Endothelial cell of umbilical vein (primary cell): ENCODE measurements around the gene HSD17B2. TPM values are rescaled to one million over a fixed set of nuclear protein-coding genes. Genes with fewer than 3 reads are reported as not detected.

ENCODE experiments used
- BruUV-seq: library from RNA; stranded (reverse); fragments of 400-500 nt; replicated peaks from 2 replicates; lab custom pipeline; 2021; lab: Mats Ljungman, UMichigan
- CTCF ChIA-PET: fragments of 300-600, 350-600 bp; sonication (Branson Sonifier 250); formaldehyde crosslinking; loops from one replicate; lab custom pipeline; 2021; ENCODE audit warnings: antibody characterized with exemption, inconsistent platforms; lab: Charles Lee
- POLR2A ChIA-PET: fragments of 300-600, 350-600 bp; sonication (Branson Sonifier 250); formaldehyde crosslinking; loops from one replicate; lab custom pipeline; 2021; ENCODE audit warnings: antibody characterized with exemption, inconsistent platforms; lab: Charles Lee
- DNase-seq: peaks from one replicate; pipeline ENCODE4 v3.0.0-alpha.2; 2011; ENCODE audit warnings: low read depth, low spot score
- FAIRE-seq: peaks from 2 replicates; lab custom pipeline; 2011; peaks lifted over from hg19 to GRCh38; lab: Jason Lieb, UNC
- H2AFZ ChIP-seq: 2 replicates; pipeline ENCODE4 v1.6.0; 2012; ENCODE audit warnings: low read depth, low read length, control low read depth, inconsistent platforms
- H3K27ac ChIP-seq: 2 replicates; pipeline ENCODE4 v1.5.1; 2011; ENCODE audit warnings: low read depth, mild to moderate bottlenecking, control low read depth, low read length, moderate library complexity; ENCODE audit not compliant: insufficient read depth
- H3K27me3 ChIP-seq, 2 experiments: 2 replicates each; pipeline versions ENCODE4 v1.6.0 to v1.6.1; 2011; ENCODE audit warnings: low read length in 2 of 2, mixed read lengths in 1 of 2; ENCODE audit not compliant: control insufficient read depth in 2 of 2, insufficient read depth in 2 of 2
- H3K36me3 ChIP-seq, 2 experiments: 2 replicates in 1 of 2; 3 replicates in 1 of 2; pipeline ENCODE4 v1.5.1; 2011; ENCODE audit warnings: low read length in 2 of 2, mild to moderate bottlenecking in 1 of 2, moderate library complexity in 1 of 2; ENCODE audit not compliant: control insufficient read depth in 2 of 2, insufficient read depth in 2 of 2; ENCODE audit errors: extremely low read depth in 1 of 2
- H3K4me1 ChIP-seq: 3 replicates; pipeline ENCODE4 v1.5.1; 2011; ENCODE audit warnings: mild to moderate bottlenecking, low read length; ENCODE audit not compliant: control insufficient read depth, insufficient read depth; ENCODE audit errors: extremely low read depth
- H3K4me2 ChIP-seq: 2 replicates; pipeline ENCODE4 v1.6.1; 2011; ENCODE audit warnings: low read length, control low read depth, mixed read lengths; ENCODE audit not compliant: insufficient read depth
- H3K4me3 ChIP-seq, 3 experiments: fragments of 200-600 bp in 1 of 3; sonication (generic), shearing (Covaris generic) in 1 of 3; replicated peaks in 1 of 3; 2 replicates each; pipeline ENCODE4 v1.5.1; 2011 to 2016; ENCODE audit warnings: control low read depth in 3 of 3, low read length in 3 of 3, mild to moderate bottlenecking in 2 of 3, inconsistent platforms in 1 of 3, low read depth in 1 of 3, moderate library complexity in 1 of 3; ENCODE audit not compliant: insufficient read depth in 1 of 3
- H3K79me2 ChIP-seq: 2 replicates; pipeline ENCODE4 v1.6.0; 2012; ENCODE audit warnings: low read length, inconsistent platforms; ENCODE audit not compliant: control insufficient read depth, insufficient read depth
- H3K9ac ChIP-seq: replicated peaks from 2 replicates; pipeline ENCODE3; 2011; ENCODE audit warnings: low read length, control low read depth; ENCODE audit not compliant: insufficient read depth; ENCODE audit errors: extremely low read depth
- H3K9me1 ChIP-seq: replicated peaks from 3 replicates; pipeline ENCODE4 v1.6.0; 2011; ENCODE audit warnings: mild to moderate bottlenecking, low read length; ENCODE audit not compliant: control insufficient read depth, insufficient read depth; ENCODE audit errors: extremely low read depth
- H3K9me3 ChIP-seq: replicated peaks from 2 replicates; pipeline ENCODE4 v1.5.1; 2012; ENCODE audit warnings: low read length, inconsistent platforms; ENCODE audit not compliant: control insufficient read depth, insufficient read depth
- H4K20me1 ChIP-seq: replicated peaks from 2 replicates; pipeline ENCODE3; 2011; ENCODE audit warnings: mild to moderate bottlenecking, low read length; ENCODE audit not compliant: control insufficient read depth, insufficient read depth; ENCODE audit errors: extremely low read depth
- CTCF ChIP-seq, 2 donors: IDR thresholded peaks; 1 replicate in 1 of 2; 2 replicates in 1 of 2; pipeline ENCODE4 v1.5.1; 2011; ENCODE audit warnings: low read length in 2 of 2, mild to moderate bottlenecking in 2 of 2, moderate library complexity in 2 of 2, control low read depth in 1 of 2, inconsistent platforms in 1 of 2, low read depth in 1 of 2; ENCODE audit not compliant: insufficient read depth in 1 of 2; ENCODE audit errors: extremely low read depth in 1 of 2
- EZH2 ChIP-seq: IDR thresholded peaks from 2 replicates; pipeline ENCODE4 v1.6.1; 2012; ENCODE audit warnings: borderline replicate concordance, low read depth, mild to moderate bottlenecking, moderate library complexity, low read length, inconsistent platforms; ENCODE audit not compliant: severe bottlenecking
- GATA2 ChIP-seq: IDR thresholded peaks from 2 replicates; pipeline ENCODE4 v1.7.0; 2011; ENCODE audit warnings: low read depth, mild to moderate bottlenecking, moderate library complexity, mixed read lengths, low read length; ENCODE audit not compliant: insufficient read length, insufficient read depth
- JUN ChIP-seq: IDR thresholded peaks from 2 replicates; pipeline ENCODE4 v1.6.1; 2011; ENCODE audit warnings: borderline replicate concordance, low read depth; ENCODE audit not compliant: insufficient read length, insufficient read depth
- MYC ChIP-seq: IDR thresholded peaks from one replicate; pipeline ENCODE4 v1.6.1; 2011; ENCODE audit warnings: mild to moderate bottlenecking, low read depth, low read length
- POLR2A ChIP-seq: IDR thresholded peaks from 2 replicates; pipeline ENCODE4 v1.6.1; 2012; ENCODE audit warnings: low read depth, mild to moderate bottlenecking, control low read depth, low read length
- POLR2AphosphoS5 ChIP-seq: IDR thresholded peaks from 2 replicates; pipeline ENCODE4 v1.6.1; 2012; ENCODE audit warnings: low read depth, mild to moderate bottlenecking, control low read depth, low read length, moderate library complexity; ENCODE audit not compliant: insufficient read depth
- dilution Hi-C: fragments of 300-500 bp; cut with MboI; formaldehyde crosslinking; loops from one replicate; pipeline ENCODE4 v1.15.0; 2019; ENCODE audit warnings: low sequenced_read_pairs; ENCODE audit not compliant: extremely low pct_ligation_motif_present
- intact Hi-C: fragments of 100-400 bp; cut with micrococcal nuclease; formaldehyde crosslinking; loops from one replicate; pipeline ENCODE4 v1.10.0; 2022
- polyA plus RNA-seq, 4 experiments: library from polyadenylated mRNA; depleted of rRNA in 3 of 4; stranded (reverse) in 3 of 4; unstranded in 1 of 4; fragments of >200 nt; gene quantifications; 2 replicates each; pipeline versions ENCODE4 v1.2.1 to v1.2.3, GENCODE V29; 2011 to 2012; ENCODE audit warnings: missing spikeins in 1 of 4
- total RNA-seq: library from RNA; stranded (reverse); gene quantifications from 2 replicates; pipeline ENCODE4 v1.2.3, GENCODE V29; 2021

Gene HSD17B2
- total and polyA plus RNA-seq, 2 donors (not counting 3 experiments of a cell fraction or from before 2014, with no cell fraction given) = 1.2 to 4.5 TPM

GRCh38 chr16:82108100-82108499 is 73.0 kb downstream of the HSD17B2 start:
- CTCF ChIA-PET = interaction anchor here (1.4 kb wide), 1 partner anchor 122 kb away, joined by 4 read pairs; no protein-coding TSS in a partner anchor
- Histone ChIP-seq H3K27me3 (peaks cover 1 to 4% of the 10 kb centered on the region in 2 experiments), H3K36me3 (no peaks in the 10 kb centered on the region), H3K9ac (no peak overlapping the region), H3K79me2 (no peaks in the 10 kb centered on the region), H3K4me2 (no peak overlapping the region), H3K9me1 (no peaks in the 10 kb centered on the region), H3K9me3 (no peaks in the 10 kb centered on the region), H3K4me1 (no peaks in the 10 kb centered on the region), H4K20me1 (no peaks in the 10 kb centered on the region), H3K27ac (no peak overlapping the region), H2AFZ (no peak overlapping the region), H3K4me3 (no peak overlapping the region)
- intact Hi-C loops (no loop called here), dilution Hi-C loops (no loop called here)
- FAIRE-seq (no peak), DNase-seq (no peak)
- TF ChIP-seq POLR2A (no peak), MYC (no peak), EZH2 (no peak), POLR2AphosphoS5 (no peak), CTCF (IDR thresholded peaks at IDR 0.05; ENCODE audit: extremely low read depth in 1 of 2, insufficient read depth in 1 of 2, low read depth in 1 of 2, low read length in 2 of 2) (no peak), GATA2 (no peak), JUN (no peak)
- POLR2A ChIA-PET = no interaction called here
- BruUV-seq = no TSS peak
